GM18505 (cell line): Measurements from ENCODE around the gene ZBP1.
"Not testable (repeated sequence)": the region's sequence is repeated elsewhere in the genome, so short reads cannot be mapped to it uniquely, and the experiment has no call there.

ENCODE experiments used
- ATAC-seq: cut with Tn5 transposase; IDR thresholded peaks from one replicate; pipeline ENCODE4 v1.9.1; 2021; ENCODE audit not compliant: unreplicated experiment
- POLR2A ChIP-seq: IDR thresholded peaks from 4 replicates; pipeline ENCODE4 v1.6.1; 2011; ENCODE audit warnings: borderline replicate concordance; ENCODE audit not compliant: insufficient read depth, insufficient read length; ENCODE audit errors: extremely low read depth

ZBP1 gene

GRCh38 chr20:57647006-57647932 is 27.0 kb upstream of the ZBP1 start:
- ATAC-seq, result no peak
- no peak for TF ChIP-seq POLR2A

GRCh38 chr20:57638895-57639236 is 18.6 kb upstream of the ZBP1 start:
- ATAC-seq, result no peak
- TF ChIP-seq POLR2A, result no peak

GRCh38 chr20:57638173-57638894 is 18.1 kb upstream of the ZBP1 start:
- no peak for ATAC-seq
- TF ChIP-seq POLR2A, result no peak

GRCh38 chr20:57633945-57634491 is 13.8 kb upstream of the ZBP1 start:
- no peak for TF ChIP-seq POLR2A
- ATAC-seq, result no peak

- ATAC-seq, result no peak
- no peak for TF ChIP-seq POLR2A
Observed at GRCh38 chr20:57632286-57632685, 12.1 kb upstream of the ZBP1 start.

- no peak for ATAC-seq
- TF ChIP-seq POLR2A, result no peak
Observed at GRCh38 chr20:57630061-57630460, 9.8 kb upstream of the ZBP1 start.

GRCh38 chr20:57629491-57629901 is 9.3 kb upstream of the ZBP1 start:
- ATAC-seq, result not testable (repeated sequence)

GRCh38 chr20:57628962-57629308 is 8.7 kb upstream of the ZBP1 start:
- not testable (repeated sequence) for ATAC-seq

- TF ChIP-seq POLR2A, result no peak
- ATAC-seq, result no peak
Observed at GRCh38 chr20:57628047-57628961, 8.1 kb upstream of the ZBP1 start.

- TF ChIP-seq POLR2A, result no peak
- ATAC-seq, result no peak
Observed at GRCh38 chr20:57627339-57627738, 7.1 kb upstream of the ZBP1 start.

- TF ChIP-seq POLR2A, result no peak
Observed at GRCh38 chr20:57625978-57626377, 5.8 kb upstream of the ZBP1 start.

GRCh38 chr20:57625181-57625958 is 5.1 kb upstream of the ZBP1 start:
- ATAC-seq, result no peak
- TF ChIP-seq POLR2A, result no peak

More at GRCh38 chr20:57625978-57626377, 5.8 kb upstream of the ZBP1 start:
- ATAC-seq, result no peak

- TF ChIP-seq POLR2A, result no peak
- no peak for ATAC-seq
Observed at GRCh38 chr20:57624124-57624523, 3.9 kb upstream of the ZBP1 start.
